HG02973 (cell line): ENCODE data around the gene BTN2A1.
"Not testable (repeated sequence)": the region's sequence is repeated elsewhere in the genome, so short reads cannot be mapped to it uniquely, and the experiment has no call there.

Experiments used
- ATAC-seq: cut with Tn5 transposase; IDR thresholded peaks from one replicate; pipeline ENCODE4 v1.9.1; 2021; ENCODE audit warnings: moderate library complexity; ENCODE audit not compliant: unreplicated experiment

The BTN2A1 gene

DNA sequence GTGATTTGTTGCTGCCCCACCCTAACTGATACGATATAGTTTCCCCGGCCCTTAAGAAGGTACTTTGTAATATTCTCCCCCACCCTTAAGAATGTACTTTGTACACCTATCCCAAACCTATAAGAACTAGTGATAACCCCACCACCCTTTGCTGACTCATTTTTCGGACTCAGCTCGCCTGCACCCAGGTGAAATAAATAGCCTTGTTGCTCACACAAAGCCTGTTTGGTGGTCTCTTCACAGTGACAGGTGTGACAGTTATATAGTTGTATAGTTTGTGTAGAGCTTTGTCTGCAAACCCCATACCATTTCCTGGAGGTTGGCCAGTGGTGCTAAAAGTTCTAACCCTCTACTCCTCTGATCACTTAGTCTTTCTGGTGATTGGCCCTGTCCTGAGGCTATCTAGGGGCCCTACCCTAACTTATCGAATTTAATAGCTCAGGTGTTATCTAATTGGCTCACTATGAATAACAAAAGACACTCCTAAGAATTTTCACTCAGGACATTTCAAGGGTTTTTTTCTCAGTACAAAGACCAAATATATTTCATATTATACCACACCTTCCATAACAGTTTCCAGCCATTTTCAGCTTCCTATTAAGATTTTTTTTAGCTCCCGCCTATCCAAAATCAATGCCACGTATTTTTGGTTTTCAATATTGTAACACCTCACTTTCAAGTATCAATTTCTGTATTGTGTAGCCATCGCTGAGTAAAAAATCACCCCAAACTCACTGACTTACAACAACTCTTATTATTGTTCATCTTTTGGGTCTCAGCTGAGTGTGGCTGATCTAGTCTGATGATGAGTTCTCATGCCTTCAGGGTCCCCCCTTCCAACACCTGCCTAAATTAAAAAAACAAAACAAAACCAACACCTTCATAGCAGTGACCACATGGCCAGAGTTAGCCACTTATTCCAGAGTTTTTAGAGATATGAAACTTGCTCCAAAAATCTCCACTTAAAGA lies 32.5 kb downstream of the BTN2A1 start:
- ATAC-seq: no peak

DNA sequence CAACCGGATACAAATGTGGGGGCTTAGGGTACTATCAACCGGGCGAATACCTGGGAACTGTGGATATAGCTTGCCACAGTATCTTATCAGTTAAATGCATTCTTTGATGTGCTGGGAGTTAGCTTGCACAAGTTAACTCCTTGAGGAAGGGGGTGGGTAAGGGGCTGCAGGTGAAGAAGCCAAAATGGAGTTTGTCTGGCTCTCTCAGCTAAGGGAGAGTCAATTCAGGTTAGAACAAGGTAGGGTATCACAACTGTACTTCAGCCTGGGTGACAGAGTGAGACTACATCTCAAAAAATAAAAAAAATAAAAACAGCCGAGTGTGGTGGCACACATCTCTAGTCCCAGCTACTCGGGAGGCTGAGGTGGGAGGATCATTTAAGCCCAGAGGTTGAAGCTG lies 33.8 kb downstream of the BTN2A1 start:
- no peak for ATAC-seq

DNA sequence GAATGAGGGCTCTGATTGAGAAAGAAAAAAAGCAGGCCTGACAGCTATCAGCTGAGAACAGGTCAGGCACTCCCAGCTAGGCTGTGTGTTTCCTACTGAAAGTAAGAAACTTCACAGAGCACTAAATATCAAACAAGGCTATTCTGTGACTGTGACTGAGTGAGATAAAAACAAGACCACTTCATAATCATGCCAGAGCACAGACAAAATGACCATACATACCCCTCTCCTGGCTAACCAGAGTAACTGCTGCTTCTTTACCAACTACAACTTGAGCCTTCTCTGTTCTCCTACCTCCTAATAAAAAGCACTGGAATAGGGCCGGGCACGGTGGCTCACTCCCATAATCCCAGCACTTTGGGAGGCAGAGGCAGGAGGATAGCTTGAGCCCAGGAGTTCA lies 35.5 kb downstream of the BTN2A1 start:
- ATAC-seq: no peak

DNA sequence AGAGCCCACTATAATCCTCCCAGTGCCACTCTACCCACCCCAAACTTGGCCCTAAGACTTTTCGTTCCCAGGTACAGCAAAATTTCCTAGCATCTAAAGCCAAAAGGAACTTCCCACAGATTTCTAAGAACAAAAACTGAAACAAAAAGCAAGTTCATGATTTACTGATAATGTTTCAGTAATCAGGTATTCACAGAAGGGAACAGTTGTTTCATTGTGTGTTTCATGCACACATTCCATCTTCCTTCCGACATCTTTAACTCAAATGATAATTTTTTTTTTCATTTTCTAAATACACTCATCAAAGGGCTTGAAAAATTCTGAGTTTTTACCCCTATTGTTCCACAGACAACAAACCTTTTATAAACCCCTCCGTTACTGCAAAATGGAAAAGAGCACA lies 36.4 kb downstream of the BTN2A1 start:
- ATAC-seq: no peak

DNA sequence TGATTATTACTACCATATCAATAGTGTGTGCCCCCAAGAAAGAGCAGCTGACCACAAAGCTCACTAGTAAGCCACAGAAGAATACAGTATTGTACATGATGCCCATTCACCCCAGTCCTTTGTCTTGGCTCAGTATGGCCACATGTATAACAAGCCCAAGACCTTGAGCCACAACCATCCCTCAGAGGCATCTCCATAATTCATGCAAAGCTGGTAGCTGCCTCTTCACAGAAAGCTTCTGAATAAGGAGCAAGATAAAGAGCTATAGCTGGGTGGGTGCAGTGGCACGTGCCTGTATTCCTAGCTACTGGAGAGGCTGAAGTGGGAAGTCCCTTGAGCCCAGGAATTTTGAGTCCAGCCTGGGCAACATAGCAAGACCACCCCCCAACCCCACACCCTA lies 37.5 kb downstream of the BTN2A1 start:
- no peak for ATAC-seq

DNA sequence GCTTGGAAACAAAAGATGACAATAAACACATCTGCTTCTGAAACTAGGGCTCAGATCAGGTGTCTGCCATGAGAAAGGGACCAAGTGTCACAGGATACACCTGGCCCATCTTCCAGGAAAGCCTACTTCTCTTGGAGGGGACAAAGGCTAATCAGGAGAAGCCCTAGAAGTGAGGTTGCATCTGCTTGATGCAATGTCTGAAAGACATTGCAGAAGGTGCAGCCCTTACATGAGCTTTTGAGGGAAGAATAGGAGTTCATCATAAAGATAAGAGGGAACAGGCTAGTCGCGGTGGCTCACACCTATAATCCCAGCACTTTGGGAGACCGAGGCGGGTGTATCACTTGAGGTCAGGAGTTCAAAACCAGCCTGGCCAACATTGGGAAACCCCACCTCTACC lies 39.9 kb downstream of the BTN2A1 start:
- no peak for ATAC-seq

DNA sequence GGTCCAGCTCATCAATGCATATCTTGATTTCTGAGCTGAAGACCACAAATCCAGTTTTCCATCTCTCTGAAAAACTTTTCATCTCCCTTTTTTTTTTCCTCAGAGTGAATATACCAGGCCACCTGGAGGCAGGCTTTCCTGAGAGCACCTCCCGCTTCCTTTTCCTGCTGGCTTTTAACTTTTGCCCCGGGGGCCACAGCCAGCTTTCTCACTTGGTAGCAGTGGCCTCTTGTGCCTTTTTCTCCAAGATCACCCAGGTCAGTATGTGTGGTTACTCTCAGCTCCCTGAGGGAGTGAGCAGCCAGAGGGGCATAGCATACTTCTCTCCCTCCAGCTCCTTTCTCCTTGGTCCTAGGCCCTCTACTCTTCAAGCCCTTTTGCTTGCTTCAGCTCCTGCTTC lies 42.3 kb downstream of the BTN2A1 start, which contains the start of gene BTN1A1:
BTN1A1 (plus strand) TSS at position 202 of the 400 bp plus-strand sequence. CDS start 984 bp downstream, outside the sequence.
- no peak for ATAC-seq

DNA sequence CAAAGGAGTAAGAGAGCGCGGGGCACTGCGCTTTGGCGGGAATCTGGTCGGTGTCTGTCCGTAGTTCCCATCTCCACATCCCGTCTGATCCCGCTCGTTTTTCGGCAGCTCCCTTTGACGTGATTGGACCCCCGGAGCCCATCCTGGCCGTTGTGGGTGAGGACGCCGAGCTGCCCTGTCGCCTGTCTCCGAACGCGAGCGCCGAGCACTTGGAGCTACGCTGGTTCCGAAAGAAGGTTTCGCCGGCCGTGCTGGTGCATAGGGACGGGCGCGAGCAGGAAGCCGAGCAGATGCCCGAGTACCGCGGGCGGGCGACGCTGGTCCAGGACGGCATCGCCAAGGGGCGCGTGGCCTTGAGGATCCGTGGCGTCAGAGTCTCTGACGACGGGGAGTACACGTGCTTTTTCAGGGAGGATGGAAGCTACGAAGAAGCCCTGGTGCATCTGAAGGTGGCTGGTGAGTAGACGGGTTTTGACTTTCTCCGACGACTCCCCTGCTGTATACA lies 43.8 kb downstream of the BTN2A1 start:
- ATAC-seq: no peak

DNA sequence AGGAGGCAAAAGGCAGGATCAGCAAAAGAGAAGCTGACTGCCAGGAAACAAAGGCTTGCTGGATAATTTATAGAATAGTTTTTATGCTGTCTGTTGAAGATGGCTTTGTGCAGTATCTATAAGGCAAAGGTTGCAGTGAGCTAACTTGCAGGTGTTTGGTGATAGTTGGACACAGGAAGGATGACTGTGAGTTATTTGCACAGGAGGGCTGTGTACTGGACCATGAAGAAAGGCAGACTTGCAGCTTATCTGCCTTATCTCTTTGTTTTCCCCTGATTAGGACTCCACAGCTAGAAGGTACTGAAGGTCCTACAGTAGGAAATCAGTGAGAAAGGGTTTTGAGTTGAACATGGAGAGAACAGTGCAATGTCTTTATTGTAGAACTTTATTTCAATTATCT lies 44.4 kb downstream of the BTN2A1 start:
- ATAC-seq: no peak

DNA sequence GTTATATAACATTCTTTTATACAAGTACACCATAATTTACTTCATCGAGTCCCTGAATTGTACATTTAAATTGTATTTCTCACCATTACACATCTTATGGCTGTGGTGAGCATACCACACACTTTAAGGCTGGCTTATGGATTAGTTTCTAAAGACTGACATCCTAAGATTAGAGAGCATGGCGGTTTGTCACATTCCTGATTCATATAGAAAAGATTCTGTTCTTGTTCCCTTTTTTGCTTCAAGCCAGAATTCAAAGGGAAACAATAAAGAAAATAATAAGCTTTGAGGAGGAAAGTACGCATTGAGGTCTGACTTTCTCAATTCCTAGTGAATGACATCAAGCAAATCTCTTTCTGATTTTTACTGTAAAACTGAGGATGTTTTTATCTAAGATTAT lies 44.9 kb downstream of the BTN2A1 start:
- no peak for ATAC-seq

DNA sequence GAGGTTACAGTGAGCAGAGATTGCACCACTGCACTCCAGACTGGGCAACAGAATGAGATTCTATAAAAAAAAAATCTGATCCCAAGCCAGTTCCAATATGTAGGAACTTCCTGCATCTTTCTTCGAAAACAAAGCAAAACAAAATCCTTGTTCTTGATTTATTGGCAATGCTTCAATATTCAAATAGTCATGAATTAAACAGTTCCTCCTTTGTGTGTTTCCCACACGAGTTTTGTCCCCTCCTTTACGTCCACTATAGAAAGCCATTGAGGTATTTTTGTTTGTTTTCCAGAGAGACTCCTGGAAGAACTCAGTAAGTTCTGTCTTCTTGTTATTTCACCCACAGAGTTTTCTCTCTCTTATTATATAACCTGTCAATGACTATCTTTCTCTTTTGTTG lies 49.9 kb downstream of the BTN2A1 start:
- no peak for ATAC-seq

DNA sequence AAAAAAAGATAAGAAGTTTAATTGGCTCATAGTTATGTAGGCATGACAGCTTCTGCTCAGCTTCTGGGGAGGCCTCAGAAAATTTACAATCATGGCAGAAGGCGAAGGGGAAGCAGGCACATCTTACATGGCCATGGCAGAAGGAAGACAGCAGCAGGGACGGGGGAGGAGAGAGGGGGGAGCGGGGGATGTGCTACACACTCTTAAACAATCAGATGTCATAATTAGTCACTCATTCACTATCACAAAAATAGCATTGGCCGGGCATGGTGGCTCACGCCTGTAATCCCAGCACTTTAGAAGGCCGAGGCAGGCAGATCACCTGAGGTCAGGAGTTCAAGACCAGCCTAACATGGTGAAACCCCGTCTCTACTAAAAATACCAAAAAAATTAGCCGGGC lies 53.3 kb downstream of the BTN2A1 start:
- ATAC-seq: not testable (repeated sequence)

DNA sequence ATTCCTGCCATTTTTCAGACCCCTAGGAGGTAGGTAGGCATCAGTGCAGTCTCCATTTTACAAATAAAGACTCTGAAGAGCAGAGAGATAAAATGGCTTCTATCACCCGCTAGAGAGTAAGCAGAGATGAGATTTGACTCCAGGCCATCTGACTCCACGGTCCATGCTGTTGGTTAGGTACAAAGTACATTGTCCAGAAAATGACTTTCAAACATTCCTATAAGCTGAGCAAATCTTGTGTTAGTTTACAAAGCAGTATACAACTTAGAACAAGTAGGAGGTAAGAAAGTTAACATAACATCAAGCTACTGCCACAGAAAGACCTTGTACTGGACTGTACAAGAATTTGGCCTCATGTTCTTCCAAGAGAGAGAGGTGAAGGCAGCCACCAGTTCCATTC lies 57.2 kb downstream of the BTN2A1 start:
- ATAC-seq: no peak

DNA sequence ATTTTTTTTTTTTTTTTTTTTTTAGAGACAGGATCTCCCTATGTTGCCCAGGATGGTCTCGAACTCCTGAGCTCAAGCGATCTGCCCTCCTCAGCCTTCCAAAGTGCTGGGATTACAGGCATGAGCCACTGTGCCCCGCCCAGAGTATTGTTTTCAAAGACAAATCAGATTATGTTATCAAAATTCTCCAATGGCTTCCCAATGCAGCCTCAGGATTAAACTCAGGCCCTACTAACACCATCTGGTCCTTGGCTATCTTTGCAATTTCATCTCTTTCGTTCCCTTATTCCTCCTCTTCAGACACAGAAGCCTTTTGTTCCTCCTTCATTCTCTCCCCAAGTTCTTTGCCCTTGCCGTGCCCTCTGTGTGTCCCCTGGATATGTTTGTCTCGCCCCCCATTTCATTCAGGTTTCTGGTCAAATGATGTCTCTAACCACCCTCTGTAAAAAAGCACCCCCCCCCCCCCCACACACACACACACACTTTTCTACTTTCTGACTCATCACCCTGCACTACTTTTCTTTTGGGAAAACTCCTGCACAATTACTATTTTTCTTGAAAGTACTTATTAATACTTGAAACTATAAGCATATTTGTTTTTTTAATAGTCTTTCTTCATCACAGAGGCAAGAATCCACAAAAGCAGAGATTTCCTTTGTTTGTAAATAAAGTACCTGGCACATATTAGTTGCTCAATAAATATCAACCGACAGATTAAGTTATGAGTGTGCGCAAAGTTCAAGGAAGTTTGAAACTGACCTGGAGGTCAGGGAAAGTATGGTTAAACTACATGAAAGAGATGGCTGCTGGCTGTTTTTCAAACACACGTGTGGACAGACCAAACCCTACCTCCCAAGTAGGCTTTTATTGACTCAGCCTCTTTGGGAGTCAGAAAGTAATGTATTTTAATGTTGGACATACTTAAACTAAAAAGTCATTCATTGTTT lies 59.0 kb downstream of the BTN2A1 start:
- ATAC-seq: no peak
